Body of pancreas (tissue), 4 donors: ENCODE results near the gene IRF3. TPM values are rescaled to one million over a fixed set of nuclear protein-coding genes. Genes with fewer than 3 reads are reported as not detected.

ENCODE experiments used
- ATAC-seq: fragments of 150-250 bp; one replicate; pipeline ENCODE4 v1.9.1; 2016
- DNase-seq, 4 donors: peaks; one replicate each; pipeline ENCODE4 v3.0.0-alpha.2; 2019
- H3K27ac ChIP-seq, 4 donors: fragments of 200-600 bp; sonication (generic); 1 replicate in 3 of 4; 2 replicates in 1 of 4; pipeline versions ENCODE4 v1.5.1 to v1.6.1; 2016 to 2019; ENCODE audit warnings: mild to moderate bottlenecking in 1 of 4, mixed read lengths in 1 of 4, moderate library complexity in 1 of 4
- H3K27me3 ChIP-seq, 2 donors: fragments of 200-600 bp; sonication (generic); one replicate each; pipeline ENCODE4 v1.6.0; 2016; ENCODE audit warnings: mild to moderate bottlenecking in 1 of 2
- H3K36me3 ChIP-seq, 2 donors: fragments of 200-600 bp; sonication (generic); replicated peaks in 1 of 2; 2 replicates each; pipeline ENCODE4 v1.5.1; 2016; ENCODE audit warnings: low read depth in 2 of 2; ENCODE audit not compliant: insufficient read depth in 1 of 2
- H3K4me1 ChIP-seq: fragments of 200-600 bp; sonication (generic); one replicate; pipeline ENCODE4 v1.6.0; 2016
- H3K4me3 ChIP-seq, 2 donors: fragments of 200-600 bp; sonication (generic); 1 replicate in 1 of 2; 2 replicates in 1 of 2; pipeline ENCODE4 v1.5.1; 2016 to 2019
- H3K9me3 ChIP-seq, 3 donors: fragments of 200-600 bp; sonication (generic); 1 replicate in 2 of 3; 2 replicates in 1 of 3; pipeline ENCODE4 v1.5.1; 2016
- CTCF ChIP-seq, 7 experiments: fragments of 450-650 bp in 4 of 7; fragments of 200-600 bp in 3 of 7; sonication (generic) in 3 of 7; IDR thresholded peaks; one replicate each; pipeline ENCODE4 v1.5.1; 2016 to 2019; ENCODE audit warnings: antibody characterized with exemption in 7 of 7
- POLR2A ChIP-seq, 3 donors: fragments of 450-650 bp; IDR thresholded peaks; one replicate each; pipeline ENCODE4 v1.6.1; 2016; ENCODE audit warnings: antibody characterized with exemption in 3 of 3, mild to moderate bottlenecking in 2 of 3
- WGBS, 2 donors: methylation state at CpG; one replicate each; pipeline ENCODE4 v1.1.5; 2017; 5-methylcytosine and 5-hydroxymethylcytosine counted together
- intact Hi-C: fragments of 100-400 bp; cut with DNase I; formaldehyde crosslinking; loops from one replicate; pipeline ENCODE4 v1.15.1; 2023
- total RNA-seq, 2 donors: library from RNA; depleted of rRNA; stranded (reverse); fragments of >200 nt; gene quantifications; one replicate each; pipeline ENCODE4 v1.1.0, GENCODE V29; 2016

The IRF3 gene
- total RNA-seq, 2 donors from 2014 or later = 46.7 to 134 TPM

GRCh38 chr19:49705919-49706318 is 40.3 kb upstream of the IRF3 start:
- H3K9me3 ChIP-seq = no peaks in the 10 kb centered on the region
- no peaks in the 10 kb centered on the region for H3K4me1 ChIP-seq
- no peak for TF ChIP-seq CTCF (IDR thresholded peaks at IDR 0.05)
- peaks cover 0 to 6% of the 10 kb centered on the region in 2 donors for H3K27me3 ChIP-seq
- whole genome bisulfite sequencing, 2 donors = 78 to 80% methylated on average over 6 to 16 of the region's 16 CpGs
- no peaks in the 10 kb centered on the region for H3K36me3 ChIP-seq
- no peak overlapping the region for H3K4me3 ChIP-seq
- H3K27ac ChIP-seq = no peak overlapping the region
- no peak for ATAC-seq
- DNase-seq = no peak
- intact Hi-C loops = no loop called here

GRCh38 chr19:49704888-49705642 is 39.4 kb upstream of the IRF3 start:
- peaks cover 0 to 6% of the 10 kb centered on the region in 2 donors for H3K27me3 ChIP-seq

GRCh38 chr19:49701271-49701786 is 35.7 kb upstream of the IRF3 start:
- no peaks in the 10 kb centered on the region for H3K9me3 ChIP-seq
- no peak overlapping the region for H3K4me3 ChIP-seq
- DNase-seq (no peak), ATAC-seq (no peak)
- TF ChIP-seq POLR2A (IDR thresholded peaks at IDR 0.05) = no peak
- no peak for TF ChIP-seq CTCF (IDR thresholded peaks at IDR 0.05)
- intact Hi-C loops = no loop called here
- H3K36me3 ChIP-seq = no peaks in the 10 kb centered on the region
- no peaks in the 10 kb centered on the region for H3K4me1 ChIP-seq
- H3K27me3 ChIP-seq = peaks cover 0 to 6% of the 10 kb centered on the region in 2 donors
- 33 to 42% methylated on average over 23 to 37 of the region's 40 CpGs for WGBS, 2 donors
- H3K27ac ChIP-seq = no peak overlapping the region

More at GRCh38 chr19:49704888-49705642, 39.4 kb upstream of the IRF3 start:
- Histone ChIP-seq H3K36me3 (no peaks in the 10 kb centered on the region), H3K9me3 (no peaks in the 10 kb centered on the region), H3K27ac (no peak overlapping the region), H3K4me3 (no peak overlapping the region), H3K4me1 (no peaks in the 10 kb centered on the region)
- TF ChIP-seq CTCF (IDR thresholded peaks at IDR 0.05) = no peak
- TF ChIP-seq POLR2A (IDR thresholded peaks at IDR 0.05) = no peak
- DNase-seq (no peak), ATAC-seq (no peak)
- intact Hi-C loops = no loop called here
- 82 to 84% methylated on average over 16 to 22 of the region's 22 CpGs for WGBS, 2 donors

GRCh38 chr19:49700563-49700962 is 34.9 kb upstream of the IRF3 start:
- TF ChIP-seq CTCF (IDR thresholded peaks at IDR 0.05) (no peak), POLR2A (IDR thresholded peaks at IDR 0.05) (no peak)
- no peak for DNase-seq
- Histone ChIP-seq H3K27me3 (peaks cover 0 to 6% of the 10 kb centered on the region in 2 donors), H3K4me3 (no peak overlapping the region), H3K9me3 (no peaks in the 10 kb centered on the region), H3K27ac (no peak overlapping the region), H3K4me1 (no peaks in the 10 kb centered on the region), H3K36me3 (no peaks in the 10 kb centered on the region)
- no peak for ATAC-seq
- intact Hi-C loops = no loop called here
- WGBS, 2 donors = 36 to 45% methylated on average over 9 to 11 of the region's 11 CpGs

GRCh38 chr19:49699364-49699763 is 33.7 kb upstream of the IRF3 start:
- 78 to 83% methylated on average over 4 to 5 of the region's 5 CpGs for WGBS, 2 donors
- intact Hi-C loops = no loop called here
- Histone ChIP-seq H3K4me1 (no peaks in the 10 kb centered on the region), H3K9me3 (no peaks in the 10 kb centered on the region), H3K36me3 (no peaks in the 10 kb centered on the region), H3K4me3 (no peak overlapping the region), H3K27me3 (peaks cover 0 to 6% of the 10 kb centered on the region in 2 donors), H3K27ac (no peak overlapping the region)
- no peak for ATAC-seq
- no peak for DNase-seq
- TF ChIP-seq POLR2A (IDR thresholded peaks at IDR 0.05) = no peak
- no peak for TF ChIP-seq CTCF (IDR thresholded peaks at IDR 0.05)
